ENCODE data around the gene NOL6. TPM values are rescaled to one million over a fixed set of nuclear protein-coding genes. Genes with fewer than 3 reads are reported as not detected.

Gene NOL6
- total RNA-seq, 1 experiment from 2014 or later, result 36.4 TPM

GRCh38 chr9:33439731-33440130, 34.0 kb downstream of the NOL6 start:
- POLR2A ChIA-PET, result no interaction called here
- RAD21 ChIA-PET (ENCODE audit: low non-redundant PET in 1 of 2, low total read pairs in 2 of 2, uncharacterized antibody in 2 of 2, unreplicated experiment in 2 of 2), result no interaction called here
- no peaks in the 10 kb centered on the region for H3K9me2 ChIP-seq (ENCODE audit: insufficient read depth)
- no peaks in the 10 kb centered on the region for H3K9me3 ChIP-seq (ENCODE audit: control insufficient read depth in 1 of 2, insufficient read depth in 1 of 2, low read depth in 1 of 2, low read length in 2 of 2)
- H4K20me1 ChIP-seq (ENCODE audit: insufficient read depth), result no peaks in the 10 kb centered on the region
- H3K27me3 ChIP-seq (ENCODE audit: insufficient read depth, low read length), result no peaks in the 10 kb centered on the region
- peak; percentile 52; the same call in 1 of the 2 replicates for ATAC-seq
- no peak overlapping the region for H3K9ac ChIP-seq (ENCODE audit: low read length)
- DNase-seq (ENCODE audit: low read depth, low spot score), result no peak
- peaks cover 28 to 43% of the 10 kb centered on the region in 2 experiments for H3K4me1 ChIP-seq (ENCODE audit: control insufficient read depth in 1 of 2, insufficient read depth in 2 of 2, low read length in 2 of 2)
- no peak overlapping the region for H2AFZ ChIP-seq (ENCODE audit: low read depth, low read length, poor library complexity, severe bottlenecking)
- TF ChIP-seq TCF7L2 (IDR thresholded peaks at IDR 0.05; ENCODE audit: borderline replicate concordance, extremely low read depth, insufficient read depth, insufficient read length) (no peak), POLR2A (IDR thresholded peaks at IDR 0.05; ENCODE audit: borderline replicate concordance, extremely low read depth, insufficient read depth, insufficient read length) (no peak), SRF (IDR thresholded peaks at IDR 0.05; ENCODE audit: low read depth) (no peak), FOSL1 (IDR thresholded peaks at IDR 0.05; ENCODE audit: low read depth) (no peak), ATF3 (IDR thresholded peaks at IDR 0.05) (no peak), CTCF (IDR thresholded peaks at IDR 0.05 in 2 of 3, conservative IDR thresholded peaks at IDR 0.05 in 1 of 3; ENCODE audit: borderline replicate concordance in 1 of 3, insufficient read depth in 1 of 3, low read depth in 2 of 3, low read length in 2 of 3) (no peak), YY1 (IDR thresholded peaks at IDR 0.05; ENCODE audit: extremely low read depth, insufficient replicate concordance, low read depth, low read length) (no peak), ZFX (IDR thresholded peaks at IDR 0.05) (no peak), SP1 (IDR thresholded peaks at IDR 0.05; ENCODE audit: low read depth) (no peak)
- no peaks in the 10 kb centered on the region for H3K36me3 ChIP-seq (ENCODE audit: control insufficient read depth in 1 of 2, insufficient read depth in 2 of 2, low read length in 2 of 2)
- no TSS peak for BruUV-seq (replicated peaks)
- H3K4me3 ChIP-seq (replicated peaks in 1 of 2; ENCODE audit: low read depth in 1 of 2, low read length in 2 of 2), result no peak overlapping the region; a peak in 1 of 4 replicates
- H3K4me2 ChIP-seq (ENCODE audit: low read length), result peak overlapping the region; percentile 60
- no peak overlapping the region for H3K27ac ChIP-seq (ENCODE audit: low read depth, low read length)
- CTCF ChIA-PET, result interaction anchor here (5.9 kb wide), 1 partner anchor 12 kb away, joined by 39 read pairs; no protein-coding TSS in a partner anchor
- intact Hi-C loops (cut with micrococcal nuclease), result no loop called here
- no peaks in the 10 kb centered on the region for H3K79me2 ChIP-seq (ENCODE audit: insufficient read depth, low read length)

All from HCT116 (cell line).